ENCODE measurements around the gene BEST2.

GRCh38 chr19:12797141-12797587, 45.6 kb downstream of the BEST2 start:
- TF ChIP-seq FOXP4 (CRISPR knock-in tag; IDR thresholded peaks at IDR 0.05) (no peak), CBFB (CRISPR knock-in tag; IDR thresholded peaks at IDR 0.05; ENCODE audit: low read depth) (no peak), SP1 (CRISPR knock-in tag; conservative IDR thresholded peaks at IDR 0.05) (no peak), JUN (CRISPR knock-in tag; IDR thresholded peaks at IDR 0.05) (no peak), RELA (CRISPR knock-in tag; IDR thresholded peaks at IDR 0.05; ENCODE audit: borderline replicate concordance) (no peak), CREB1 (CRISPR knock-in tag; IDR thresholded peaks at IDR 0.05) (no peak), MAX (CRISPR knock-in tag; IDR thresholded peaks at IDR 0.05) (no peak), ZNF423 (CRISPR knock-in tag; IDR thresholded peaks at IDR 0.05) (no peak)

Data from WTC11 (cell line).